Posterior cingulate gyrus (tissue), 11 donors: Measurements from ENCODE around the gene CSMD2.

Experiments used
- DNase-seq, 10 donors: peaks; one replicate each; pipeline versions ENCODE4 v3.0.0 to v3.0.0-alpha.2; 2020 to 2021; ENCODE audit warnings: mixed read lengths in 3 of 10
- intact Hi-C: fragments of 100-400 bp; cut with DNase I; formaldehyde crosslinking; loops from one replicate; pipeline ENCODE4 v1.15.1; 2023

CSMD2 gene

DNA sequence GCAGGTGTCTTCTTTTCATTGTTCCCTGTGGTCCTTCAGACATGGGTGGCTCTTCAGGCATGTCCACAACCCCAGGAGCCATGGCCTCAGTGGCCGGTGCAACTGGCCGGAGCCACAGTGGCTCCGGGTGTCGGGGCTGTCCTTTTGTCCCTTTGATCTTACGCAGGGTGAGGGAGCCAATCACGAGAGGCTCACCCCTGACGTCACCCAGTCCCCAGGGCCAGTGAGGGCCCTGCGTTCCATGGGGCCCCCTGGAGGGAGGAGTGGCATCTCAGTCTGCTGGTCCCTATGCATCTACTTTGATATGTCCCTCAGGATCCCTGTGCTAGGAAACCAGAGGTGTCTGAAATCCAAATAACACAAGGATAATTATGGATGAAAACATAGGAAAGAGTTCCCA, 663.3 kb downstream of the CSMD2 start:
- no peak for DNase-seq
- intact Hi-C loops = no loop called here

DNA sequence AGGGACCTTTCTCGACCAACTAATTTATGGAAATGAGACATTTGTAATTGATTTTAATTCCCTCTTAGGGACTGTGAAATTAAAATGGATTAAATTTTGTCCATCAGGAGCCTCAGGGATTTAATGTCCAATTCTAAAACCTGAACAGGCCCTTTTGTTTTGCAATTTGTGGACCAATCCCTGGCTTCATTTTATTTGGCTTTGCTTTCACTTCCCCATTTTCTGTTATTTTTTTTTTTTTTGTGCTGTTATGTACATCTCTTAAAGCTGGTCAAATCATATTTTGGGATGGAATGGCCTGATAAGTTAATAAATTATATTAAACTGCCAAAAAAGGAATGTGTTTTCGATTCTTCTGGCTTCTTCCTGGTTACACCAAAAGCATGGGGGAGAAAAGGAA, 663.7 kb downstream of the CSMD2 start:
- DNase-seq = no peak
- intact Hi-C loops = no loop called here

DNA sequence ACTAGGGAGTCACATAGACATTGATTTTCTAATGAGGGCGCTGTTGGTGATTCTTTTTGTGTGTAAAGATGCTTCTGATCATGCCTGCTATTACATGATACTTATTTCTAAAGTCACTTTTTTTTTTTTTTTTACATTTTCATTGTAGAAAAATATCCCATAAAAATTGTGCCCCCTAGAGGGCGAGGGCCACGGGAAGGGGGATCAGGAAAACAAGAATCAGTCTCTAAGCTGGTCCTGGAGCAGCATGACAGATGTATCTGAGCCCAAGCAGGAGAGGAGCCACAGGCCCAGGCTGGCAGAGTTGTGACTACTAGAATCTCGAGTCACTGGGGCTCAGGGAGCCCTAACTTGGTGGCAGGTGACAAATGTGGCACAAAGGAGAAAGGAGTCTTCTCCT, 664.5 kb downstream of the CSMD2 start:
- no peak for DNase-seq
- intact Hi-C loops = no loop called here

DNA sequence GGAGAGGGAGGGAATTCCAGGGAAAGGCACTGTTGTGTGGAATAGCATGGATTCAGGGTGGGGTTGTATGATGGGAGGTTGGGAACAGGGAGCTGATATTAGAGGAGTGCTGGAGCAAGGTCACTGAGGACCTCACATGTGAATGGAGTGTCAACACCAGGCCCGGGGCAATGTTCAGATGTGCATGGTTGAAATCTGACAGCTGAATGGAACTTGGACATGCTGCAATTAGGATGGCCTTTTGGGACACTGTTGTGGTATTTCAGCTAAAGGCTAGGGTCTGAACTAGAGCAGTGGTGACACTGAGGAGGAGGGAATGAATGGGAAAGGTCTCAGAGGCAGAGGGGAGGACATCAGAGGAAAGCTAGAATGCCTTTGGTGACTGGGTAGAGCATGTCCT, 667.6 kb downstream of the CSMD2 start:
- intact Hi-C loops = no loop called here
- no peak for DNase-seq

DNA sequence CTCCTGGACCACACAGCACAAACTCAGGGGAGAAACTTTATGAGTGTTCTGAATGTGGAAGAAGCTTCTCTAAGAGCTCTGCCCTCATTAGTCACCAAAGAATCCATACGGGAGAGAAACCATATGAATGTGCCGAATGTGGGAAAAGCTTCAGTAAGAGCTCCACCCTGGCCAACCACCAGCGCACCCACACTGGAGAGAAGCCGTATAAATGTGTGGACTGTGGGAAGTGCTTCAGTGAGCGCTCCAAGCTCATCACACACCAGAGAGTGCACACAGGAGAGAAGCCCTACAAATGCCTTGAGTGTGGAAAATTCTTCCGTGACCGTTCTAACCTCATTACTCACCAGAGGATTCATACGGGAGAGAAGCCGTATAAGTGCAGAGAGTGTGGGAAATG, 670.1 kb downstream of the CSMD2 start:
- DNase-seq = no peak

DNA sequence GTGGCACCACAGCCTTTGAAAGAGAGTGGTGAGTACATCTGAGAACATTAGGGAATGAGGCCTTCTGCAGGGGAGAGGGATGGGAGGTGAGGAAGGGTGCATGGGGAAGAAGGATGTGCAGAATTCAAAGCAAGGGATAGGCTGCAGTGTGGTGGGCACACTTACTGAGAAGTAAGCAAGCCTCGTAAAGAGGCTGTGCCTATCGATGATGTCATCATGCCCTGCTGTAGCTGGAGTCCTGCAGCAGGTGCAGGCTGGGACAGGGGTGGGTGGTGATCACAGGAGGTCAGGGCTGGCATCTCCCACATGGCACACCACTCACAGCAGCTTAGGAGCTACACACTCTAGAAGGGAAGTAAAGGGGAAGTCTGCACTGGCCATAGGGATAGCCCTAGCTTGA, 676.4 kb downstream of the CSMD2 start:
- no peak for DNase-seq
- intact Hi-C loops = loop anchor here (10.0 kb wide), 1 partner anchor 684 kb away; no protein-coding TSS in a partner anchor

More for the DNA sequence above, 670.1 kb downstream of the CSMD2 start:
- intact Hi-C loops = no loop called here

DNA sequence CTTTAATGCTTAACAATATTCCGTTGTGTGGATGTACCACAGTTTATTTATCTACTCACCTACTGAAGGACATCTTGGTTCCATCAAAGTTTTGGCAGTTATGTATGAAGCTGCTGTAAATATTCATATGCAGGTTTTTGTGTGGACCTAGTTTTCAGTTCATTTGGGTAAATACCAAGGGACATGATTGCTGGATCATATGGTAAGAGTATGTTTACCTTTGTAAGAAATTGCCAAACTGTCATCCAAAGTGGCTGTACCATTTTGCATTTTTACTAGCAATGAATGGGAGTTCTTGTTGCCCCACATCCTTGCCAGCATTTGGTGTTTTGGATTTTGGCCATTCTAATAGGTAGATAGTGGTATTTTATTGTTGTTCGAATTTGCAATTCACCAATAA, 682.6 kb downstream of the CSMD2 start:
- DNase-seq = no peak
- intact Hi-C loops = loop anchor here (10.0 kb wide), 1 partner anchor 678 kb away; no protein-coding TSS in a partner anchor

DNA sequence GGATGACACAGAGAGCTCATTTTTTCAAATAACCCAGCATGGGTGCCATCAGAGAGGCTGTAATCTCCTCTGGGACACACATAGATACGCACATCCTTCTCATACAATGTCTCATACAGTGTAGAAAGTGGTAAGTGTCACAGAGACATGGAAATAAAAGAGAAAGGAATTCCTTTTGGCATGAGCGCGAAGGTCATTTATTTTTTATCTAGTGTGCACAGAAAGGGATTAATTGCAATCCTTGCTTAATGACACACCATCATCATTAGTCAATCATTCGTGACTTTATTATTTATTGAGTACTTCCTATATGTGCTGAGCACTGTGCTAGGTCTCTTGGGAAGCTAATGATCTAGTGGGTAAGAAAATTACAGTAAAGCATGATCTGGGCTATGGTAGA, 687.6 kb downstream of the CSMD2 start:
- no peak for DNase-seq
- intact Hi-C loops = no loop called here

DNA sequence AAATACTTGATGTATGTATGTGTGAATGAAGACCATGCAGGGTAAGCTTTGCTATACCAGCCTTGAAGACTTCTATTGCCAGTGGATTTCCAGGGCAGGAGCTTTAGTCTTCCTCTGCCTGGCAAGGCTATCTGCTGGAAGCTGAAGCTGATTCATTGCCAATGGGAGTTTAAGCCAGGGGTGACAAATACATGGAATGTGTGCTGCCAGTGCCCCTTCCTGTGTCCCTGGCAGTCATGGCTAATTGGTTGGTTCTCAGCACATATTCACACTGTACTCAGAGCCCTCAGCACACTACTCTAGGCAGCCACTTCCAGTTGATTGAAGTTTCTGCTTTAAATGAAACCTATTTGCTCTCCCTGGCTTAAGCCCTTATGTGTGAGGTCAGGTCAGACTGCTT, 691.1 kb downstream of the CSMD2 start:
- intact Hi-C loops = loop anchor here (5.0 kb wide), 2 partner anchors 42 to 107 kb away; partner anchors contain the start of gene PHC2
- no peak for DNase-seq

DNA sequence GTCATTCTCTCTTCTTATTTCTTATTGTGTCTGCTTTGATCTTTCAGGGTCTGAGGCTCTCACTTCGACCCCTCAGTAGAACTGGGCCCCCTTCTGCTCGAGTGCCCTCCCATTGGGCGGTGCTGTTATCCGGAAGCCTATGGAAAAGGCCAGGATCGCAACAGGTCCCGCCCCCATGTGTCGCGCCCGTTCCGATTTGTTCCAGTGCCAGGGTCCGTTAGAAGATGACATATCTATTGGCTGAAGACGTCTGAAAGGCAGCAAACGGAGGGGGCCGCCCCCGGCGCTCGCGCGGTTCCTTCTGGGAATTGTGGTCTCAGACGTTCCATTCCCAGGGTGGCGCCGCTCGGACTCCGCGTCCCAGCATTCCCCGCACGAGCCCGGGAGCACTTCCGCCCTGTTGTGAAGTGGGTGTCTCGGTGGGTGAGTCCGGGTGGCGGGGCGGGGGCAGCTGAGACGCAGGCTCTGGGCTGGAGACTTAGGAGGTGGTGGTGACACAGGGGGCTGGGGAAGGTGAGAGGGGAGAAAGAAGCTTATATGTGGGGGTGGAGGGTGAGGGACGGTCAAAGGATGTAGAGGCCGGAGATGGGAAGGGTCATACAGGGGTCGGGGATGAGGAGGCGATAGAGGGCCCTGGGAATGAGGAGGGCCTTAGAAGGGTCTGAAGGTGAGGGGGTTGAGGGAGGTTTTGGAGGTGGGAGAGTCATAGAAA, 692.6 kb downstream of the CSMD2 start, which contains the start of gene ZSCAN20:
Gene ZSCAN20 (plus strand): TSS at position 377 of the 712 bp plus-strand sequence. CDS start 6,644 bp downstream, outside the sequence.
- DNase-seq = peak; percentile 98 to 100 (median 99)
- intact Hi-C loops = loop anchor here (5.0 kb wide), 2 partner anchors 40 to 105 kb away; partner anchors contain the start of gene PHC2

DNA sequence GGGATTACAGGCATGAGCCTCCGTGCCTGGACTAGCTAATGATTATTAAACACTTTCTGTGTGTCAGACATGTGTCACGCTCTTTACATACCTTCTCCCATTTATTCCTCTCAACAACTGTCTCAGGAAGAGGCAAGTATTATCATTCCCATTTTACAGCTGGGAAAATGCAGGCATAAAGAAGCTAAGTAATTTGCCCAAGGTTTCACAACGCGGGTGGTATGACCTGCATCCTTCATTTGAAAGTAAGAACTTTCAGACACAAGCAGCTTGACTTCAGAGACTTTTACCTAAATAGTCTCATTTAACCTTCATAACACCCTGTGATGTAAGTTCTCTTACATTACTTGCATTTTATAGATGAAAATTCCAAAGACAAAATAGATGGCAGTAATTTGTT, 693.6 kb downstream of the CSMD2 start:
- intact Hi-C loops = loop anchor here (2.0 to 5.0 kb wide), 3 partner anchors 39 to 343 kb away; partner anchors contain the start of gene PHC2
- no peak for DNase-seq

DNA sequence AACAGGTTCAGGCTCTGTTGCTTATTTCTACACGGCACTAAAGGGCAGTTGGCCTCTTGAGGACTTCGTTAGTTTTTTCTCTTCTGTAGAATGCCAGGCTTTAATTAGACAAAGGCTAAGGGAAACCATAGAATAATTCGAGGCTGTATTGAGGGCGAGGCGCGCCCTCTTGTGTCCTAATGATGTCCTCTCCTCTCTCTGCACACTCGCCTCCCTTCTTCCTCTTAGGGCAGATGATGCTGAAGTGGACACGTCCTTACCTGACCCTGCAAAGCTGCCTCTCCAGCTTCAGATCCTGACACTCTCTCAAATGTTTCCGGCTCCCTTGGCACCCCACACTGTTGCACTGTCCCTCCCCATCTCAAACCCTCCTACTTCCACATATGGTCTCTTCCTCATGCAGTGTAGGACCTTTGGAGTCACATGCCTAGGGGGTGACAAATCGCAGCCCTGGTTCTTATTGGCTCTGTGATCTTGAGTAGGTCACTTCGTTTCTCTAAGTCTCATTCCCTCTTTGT, 694.5 kb downstream of the CSMD2 start:
- peak; percentile 65 to 97 (median 80) for DNase-seq
- intact Hi-C loops = loop anchor here (1.0 to 5.0 kb wide), 4 partner anchors 38 to 342 kb away; partner anchors contain the start of gene PHC2

DNA sequence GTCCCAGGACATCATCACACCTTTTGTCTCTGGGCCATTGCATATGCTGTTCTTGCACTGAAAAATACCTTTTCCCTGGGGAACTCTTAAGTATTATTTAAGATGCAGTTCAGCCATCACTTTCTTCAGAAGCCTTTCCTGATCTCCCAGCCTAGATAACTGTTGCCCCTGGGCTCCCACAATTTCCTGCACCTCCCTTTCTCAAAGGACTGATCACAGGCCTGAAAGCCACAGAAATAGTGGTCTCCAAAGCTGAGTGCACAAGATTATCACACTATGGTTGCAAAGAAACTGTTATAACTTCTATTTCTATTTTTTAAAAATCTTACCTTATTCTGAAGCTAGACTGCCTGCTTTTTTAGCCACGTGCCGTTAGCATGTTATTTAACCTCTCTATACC, 695.3 kb downstream of the CSMD2 start:
- DNase-seq = no peak
- intact Hi-C loops = loop anchor here (1.0 to 5.0 kb wide), 4 partner anchors 37 to 341 kb away; partner anchors contain the start of gene PHC2

DNA sequence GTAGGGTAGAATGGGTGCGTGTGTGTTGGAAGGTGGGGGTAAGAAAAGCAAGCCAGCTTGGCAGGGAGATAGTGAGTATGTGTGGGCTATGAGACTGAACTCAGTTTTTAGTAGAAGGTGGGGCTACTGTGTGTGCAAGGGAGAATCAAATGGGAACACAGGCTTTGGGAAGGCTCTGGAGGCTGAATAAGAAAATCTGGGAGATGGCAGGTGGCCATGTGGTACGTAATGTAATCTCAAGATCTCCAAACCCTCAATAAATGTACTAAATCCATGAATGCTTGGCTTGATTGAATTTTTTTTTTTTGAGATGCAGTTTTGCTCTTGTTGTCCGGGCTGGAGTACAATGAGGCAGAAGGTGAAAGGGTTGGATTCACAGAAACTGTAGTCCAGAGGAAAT, 696.1 kb downstream of the CSMD2 start:
- no peak for DNase-seq
- intact Hi-C loops = no loop called here

DNA sequence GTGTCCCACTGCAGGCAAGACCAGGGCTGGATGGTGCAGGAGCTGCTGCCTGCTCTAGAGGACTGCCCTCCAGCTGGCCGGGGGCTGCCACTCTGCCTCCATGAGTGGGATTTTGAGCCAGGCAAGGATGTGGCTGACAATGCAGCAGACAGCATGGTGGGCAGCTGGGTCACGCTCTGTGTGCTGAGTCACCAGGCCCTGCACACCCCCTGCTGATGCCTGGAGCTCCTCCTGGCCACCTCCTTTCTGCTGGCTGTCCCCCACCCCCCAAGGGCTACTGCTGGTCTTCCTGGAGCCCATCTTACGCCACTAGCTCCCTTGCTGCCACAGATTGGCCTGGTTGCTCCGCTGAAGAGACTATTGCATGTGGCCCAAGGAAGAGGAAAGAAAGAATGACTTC, 696.5 kb downstream of the CSMD2 start:
- DNase-seq = peak in 1 of 10 donors; percentile 77
- intact Hi-C loops = no loop called here

DNA sequence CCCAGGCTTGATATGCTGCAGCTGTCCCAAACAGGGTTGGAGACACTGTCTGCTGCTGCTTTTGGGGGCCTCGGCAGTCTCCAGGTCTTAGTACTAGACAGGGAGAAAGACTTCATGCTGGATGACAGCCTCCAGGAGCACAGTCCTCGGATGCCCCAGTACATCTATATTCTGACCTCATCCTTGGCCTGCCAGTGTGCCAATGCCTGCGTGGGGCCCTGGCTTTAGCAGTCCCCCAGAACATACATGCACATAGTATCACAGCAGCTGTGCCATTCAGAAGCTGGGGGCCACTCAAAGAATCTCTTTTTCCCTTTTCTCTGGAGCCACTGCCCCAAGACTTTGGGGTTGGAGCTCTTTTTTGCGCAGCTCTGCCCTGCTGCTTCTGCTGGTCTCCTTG, 697.0 kb downstream of the CSMD2 start:
- peak in 1 of 10 donors; percentile 81 for DNase-seq
- intact Hi-C loops = no loop called here

DNA sequence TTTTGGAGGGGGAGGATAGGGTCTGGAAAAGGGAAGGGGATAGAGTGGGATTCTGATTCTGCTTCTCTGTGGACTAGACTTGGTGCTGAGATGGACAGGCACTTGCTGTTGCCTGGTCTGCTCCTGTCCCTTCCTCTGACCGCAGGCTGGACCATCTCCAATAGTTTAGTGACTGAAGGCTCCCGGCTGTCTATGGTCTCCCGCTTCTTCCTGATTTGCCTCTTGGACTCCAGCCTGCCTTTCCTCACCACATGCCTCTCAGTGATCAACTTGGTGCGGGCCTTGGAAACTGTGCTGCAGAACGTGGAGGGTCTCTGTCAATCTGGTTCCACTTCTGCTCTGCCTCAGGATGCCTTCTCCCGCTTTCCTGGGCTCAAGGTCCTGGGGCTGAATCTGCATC, 698.9 kb downstream of the CSMD2 start:
- intact Hi-C loops = no loop called here
- peak in 1 of 10 donors; percentile 77 for DNase-seq

DNA sequence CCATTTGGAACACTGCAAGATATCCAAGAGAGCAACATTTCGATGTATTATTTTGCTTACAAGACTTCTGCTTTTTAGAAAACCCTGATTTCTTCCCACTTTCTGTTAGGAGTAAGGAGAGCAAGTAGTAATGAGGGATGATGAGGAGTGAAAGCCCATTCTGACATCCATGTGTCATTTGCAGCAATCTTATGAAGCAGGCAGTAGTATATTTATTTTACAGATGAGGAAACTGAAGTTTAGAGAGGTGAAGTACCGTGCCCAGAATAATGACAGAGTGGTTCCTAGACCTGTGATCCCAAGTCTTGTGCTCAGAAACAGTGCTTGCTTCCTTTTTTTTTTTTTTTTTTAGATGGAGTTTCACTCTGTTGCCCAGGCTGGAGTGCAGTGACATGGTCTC, 699.7 kb downstream of the CSMD2 start:
- intact Hi-C loops = no loop called here
- no peak for DNase-seq

DNA sequence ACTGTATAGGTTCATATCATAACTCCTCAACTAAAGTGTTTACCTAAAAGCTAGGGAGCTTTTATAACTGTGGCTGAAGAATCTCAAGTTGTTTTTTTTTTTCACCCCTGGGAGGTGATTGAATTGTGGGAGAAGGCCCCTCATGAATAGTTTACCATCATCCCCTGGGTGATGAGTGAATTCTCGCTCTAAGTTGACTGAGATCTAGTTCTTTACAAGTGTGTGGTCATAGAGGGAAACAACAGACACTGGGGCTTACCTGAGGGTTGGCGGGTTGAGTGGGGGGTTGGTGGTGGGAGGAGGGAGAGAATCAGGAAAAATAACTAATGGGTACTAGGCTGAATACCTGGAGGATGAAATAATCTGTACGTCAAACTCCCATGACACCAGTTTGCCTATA, 700.5 kb downstream of the CSMD2 start:
- DNase-seq = no peak
- intact Hi-C loops = loop anchor here (5.0 kb wide), 1 partner anchor 92 kb away; no protein-coding TSS in a partner anchor
